Osteocyte (in vitro differentiated cells): ENCODE measurements around the gene M1AP. TPM values are rescaled to one million over a fixed set of nuclear protein-coding genes. Genes with fewer than 3 reads are reported as not detected.

Experiments
- DNase-seq: peaks from one replicate; pipeline ENCODE4 v3.0.0; 2021; ENCODE audit warnings: mixed read lengths; ENCODE audit not compliant: unreplicated experiment; ENCODE audit errors: extremely low spot score
- H3K27ac Mint-ChIP-seq: one replicate; pipeline ENCODE4 v1.8.0; 2021; ENCODE audit warnings: mild to moderate bottlenecking, mixed read lengths; ENCODE audit not compliant: unreplicated experiment
- H3K27me3 Mint-ChIP-seq: one replicate; pipeline ENCODE4 v1.8.0; 2021; ENCODE audit warnings: mixed read lengths; ENCODE audit not compliant: unreplicated experiment
- H3K36me3 Mint-ChIP-seq: one replicate; pipeline ENCODE4 v1.8.0; 2021; ENCODE audit warnings: mixed read lengths; ENCODE audit not compliant: unreplicated experiment
- H3K4me1 Mint-ChIP-seq: one replicate; pipeline ENCODE4 v1.8.0; 2021; ENCODE audit warnings: mixed read lengths; ENCODE audit not compliant: unreplicated experiment
- H3K4me3 Mint-ChIP-seq: one replicate; pipeline ENCODE4 v1.8.0; 2021; ENCODE audit warnings: mild to moderate bottlenecking, moderate library complexity, mixed read lengths; ENCODE audit not compliant: unreplicated experiment
- H3K9me3 Mint-ChIP-seq: one replicate; pipeline ENCODE4 v1.8.0; 2021; ENCODE audit warnings: mixed read lengths; ENCODE audit not compliant: unreplicated experiment
- CTCF ChIP-seq: fragments of 200-600 bp; sonication (generic); IDR thresholded peaks from 2 replicates; pipeline ENCODE4 v1.5.0; 2021; ENCODE audit warnings: antibody characterized with exemption, mild to moderate bottlenecking, moderate library complexity
- total RNA-seq: library from RNA; stranded (reverse); gene quantifications from 2 replicates; pipeline ENCODE4 v1.2.1, GENCODE V29; 2021

M1AP gene
- total RNA-seq, 1 donor from 2014 or later, result not detected

- Mint-ChIP-seq H3K36me3 (no peaks in the 10 kb centered on the region), H3K27ac (no peak overlapping the region), H3K27me3 (no peaks in the 10 kb centered on the region), H3K4me3 (no peak overlapping the region), H3K9me3 (no peaks in the 10 kb centered on the region), H3K4me1 (peaks cover 21% of the 10 kb centered on the region)
- no peak for DNase-seq
- TF ChIP-seq CTCF, result no peak
These were observed 66.7 kb downstream of the M1AP start for GRCh38 chr2:74581463-74581862.

GRCh38 chr2:74578408-74578807 lies 69.7 kb downstream of the M1AP start:
- Mint-ChIP-seq H3K9me3 (peaks cover 4% of the 10 kb centered on the region), H3K27ac (no peak overlapping the region), H3K4me3 (no peak overlapping the region), H3K4me1 (peaks cover 19% of the 10 kb centered on the region), H3K36me3 (no peaks in the 10 kb centered on the region), H3K27me3 (no peaks in the 10 kb centered on the region)
- DNase-seq, result no peak
- TF ChIP-seq CTCF, result no peak

GRCh38 chr2:74577448-74577847 lies 70.7 kb downstream of the M1AP start:
- Mint-ChIP-seq H3K4me1 (peaks cover 17% of the 10 kb centered on the region), H3K27ac (no peak overlapping the region), H3K4me3 (no peak overlapping the region), H3K36me3 (no peaks in the 10 kb centered on the region), H3K27me3 (no peaks in the 10 kb centered on the region), H3K9me3 (peaks cover 4% of the 10 kb centered on the region)
- TF ChIP-seq CTCF, result no peak
- DNase-seq, result no peak

GRCh38 chr2:74576863-74577229 lies 71.3 kb downstream of the M1AP start:
- Mint-ChIP-seq H3K36me3 (no peaks in the 10 kb centered on the region), H3K4me3 (no peak overlapping the region), H3K27ac (no peak overlapping the region), H3K27me3 (no peaks in the 10 kb centered on the region), H3K4me1 (peaks cover 17% of the 10 kb centered on the region), H3K9me3 (peaks cover 4% of the 10 kb centered on the region)
- no peak for DNase-seq
- TF ChIP-seq CTCF, result no peak

GRCh38 chr2:74576211-74576862 lies 71.8 kb downstream of the M1AP start:
- H3K27ac Mint-ChIP-seq, result no peak overlapping the region
- no peak overlapping the region for H3K4me3 Mint-ChIP-seq
- no peaks in the 10 kb centered on the region for H3K27me3 Mint-ChIP-seq
- peaks cover 17% of the 10 kb centered on the region for H3K4me1 Mint-ChIP-seq
- no peak for TF ChIP-seq CTCF
- DNase-seq, result no peak
- H3K9me3 Mint-ChIP-seq, result peaks cover 4% of the 10 kb centered on the region
- H3K36me3 Mint-ChIP-seq, result no peaks in the 10 kb centered on the region
